PC-3 (cell line): ENCODE measurements around the gene ZNF530. TPM values are rescaled to one million over a fixed set of nuclear protein-coding genes. Genes with fewer than 3 reads are reported as not detected.

Experiments
- ATAC-seq: fragments of 200-7000 bp; cut with Tn5 transposase; 2 replicates; pipeline ENCODE4 v1.9.1; 2020; ENCODE audit warnings: mild to moderate bottlenecking, moderate library complexity
- BruUV-seq: library from RNA; stranded (reverse); fragments of 400-500 nt; replicated peaks from 2 replicates; lab custom pipeline; 2021; lab: Mats Ljungman, UMichigan
- CTCF ChIA-PET: fragments of 300-600 bp; sonication (Branson Sonifier 250); formaldehyde crosslinking; loops from one replicate; lab custom pipeline; 2022; ENCODE audit warnings: antibody characterized with exemption; lab: Charles Lee
- POLR2A ChIA-PET: fragments of 300-600 bp; sonication (Branson Sonifier 250); formaldehyde crosslinking; loops from one replicate; lab custom pipeline; 2022; ENCODE audit warnings: antibody characterized with exemption; ENCODE audit not compliant: unreplicated experiment; lab: Charles Lee
- DNase-seq: peaks from one replicate; pipeline ENCODE4 v3.0.0-alpha.2; 2015
- H2AFZ ChIP-seq: fragments of 300-600 bp; sonication (generic); 2 replicates; pipeline ENCODE4 v1.6.0; 2016; ENCODE audit warnings: antibody characterized with exemption, low read length
- H3F3A ChIP-seq: fragments of 300-600 bp; sonication (generic); one replicate; pipeline ENCODE4 v1.6.0; 2017; ENCODE audit warnings: antibody characterized with exemption, low read length, control low read depth, mild to moderate bottlenecking; ENCODE audit not compliant: unreplicated experiment
- H3K27ac ChIP-seq: fragments of 300-600 bp; sonication (generic); 2 replicates; pipeline ENCODE4 v1.5.1; 2016; ENCODE audit warnings: mild to moderate bottlenecking, low read length
- H3K27me3 ChIP-seq: fragments of 300-600 bp; sonication (generic); 2 replicates; pipeline ENCODE4 v1.6.1; 2016; ENCODE audit warnings: low read length, mixed read lengths
- H3K36me3 ChIP-seq: fragments of 300-600 bp; sonication (generic); 2 replicates; pipeline ENCODE4 v1.6.1; 2016; ENCODE audit warnings: low read depth, mixed run types, low read length, mixed read lengths
- H3K4me1 ChIP-seq: fragments of 300-600 bp; sonication (generic); 2 replicates; pipeline ENCODE4 v1.5.1; 2016; ENCODE audit warnings: low read length; ENCODE audit not compliant: insufficient read depth
- H3K4me2 ChIP-seq: fragments of 300-600 bp; sonication (generic); 2 replicates; pipeline ENCODE4 v1.6.0; 2016; ENCODE audit warnings: low read length
- H3K4me3 ChIP-seq: fragments of 300-600 bp; sonication (generic); 2 replicates; pipeline ENCODE4 v1.5.1; 2016; ENCODE audit warnings: mild to moderate bottlenecking, low read length, mixed read lengths
- H3K79me2 ChIP-seq: fragments of 300-600 bp; sonication (generic); 2 replicates; pipeline ENCODE4 v1.6.1; 2017; ENCODE audit warnings: low read length, mixed read lengths
- H3K9ac ChIP-seq: fragments of 300-600 bp; sonication (generic); 2 replicates; pipeline ENCODE4 v1.6.0; 2016; ENCODE audit warnings: mild to moderate bottlenecking, low read length
- H3K9me2 ChIP-seq: fragments of 300-600 bp; sonication (generic); replicated peaks from 2 replicates; pipeline ENCODE4 v1.6.1; 2016; ENCODE audit warnings: mixed run types, low read length, mixed read lengths
- H3K9me3 ChIP-seq: fragments of 300-600 bp; sonication (generic); 2 replicates; pipeline ENCODE4 v1.6.1; 2016; ENCODE audit warnings: low read length, mixed read lengths
- H4K20me1 ChIP-seq: fragments of 300-600 bp; sonication (generic); 2 replicates; pipeline ENCODE4 v1.6.1; 2016; ENCODE audit warnings: low read length, mixed read lengths
- EZH2 ChIP-seq: fragments of 300-600 bp; sonication (generic); IDR thresholded peaks from one replicate; pipeline ENCODE4 v1.6.1; 2017; ENCODE audit warnings: antibody characterized with exemption, mild to moderate bottlenecking, low read length; ENCODE audit not compliant: unreplicated experiment
- EZH2phosphoT487 ChIP-seq: fragments of 300-600 bp; sonication (generic); IDR thresholded peaks from 2 replicates; pipeline ENCODE4 v1.6.1; 2018; ENCODE audit warnings: mild to moderate bottlenecking, antibody characterized with exemption, low read length, borderline replicate concordance
- intact Hi-C: fragments of 100-400 bp; cut with micrococcal nuclease; formaldehyde crosslinking; loops from 2 replicates; pipeline ENCODE4 v1.9.0; 2023
- total RNA-seq: library from RNA; depleted of rRNA; stranded (reverse); fragments of >200 nt; gene quantifications from 2 replicates; pipeline ENCODE4 v1.2.3, GENCODE V29; 2014
- TF ChIP-seq, protein P1 (sequence below): fragments of 300-600 bp; sonication (generic); conservative IDR thresholded peaks from 2 replicates; pipeline ENCODE4 v1.5.1; 2017; ENCODE audit warnings: antibody characterized with exemption, low read depth, mild to moderate bottlenecking, low read length

The ZNF530 gene
- total RNA-seq, 1 experiment from 2014 or later, result 15.0 TPM

DNA sequence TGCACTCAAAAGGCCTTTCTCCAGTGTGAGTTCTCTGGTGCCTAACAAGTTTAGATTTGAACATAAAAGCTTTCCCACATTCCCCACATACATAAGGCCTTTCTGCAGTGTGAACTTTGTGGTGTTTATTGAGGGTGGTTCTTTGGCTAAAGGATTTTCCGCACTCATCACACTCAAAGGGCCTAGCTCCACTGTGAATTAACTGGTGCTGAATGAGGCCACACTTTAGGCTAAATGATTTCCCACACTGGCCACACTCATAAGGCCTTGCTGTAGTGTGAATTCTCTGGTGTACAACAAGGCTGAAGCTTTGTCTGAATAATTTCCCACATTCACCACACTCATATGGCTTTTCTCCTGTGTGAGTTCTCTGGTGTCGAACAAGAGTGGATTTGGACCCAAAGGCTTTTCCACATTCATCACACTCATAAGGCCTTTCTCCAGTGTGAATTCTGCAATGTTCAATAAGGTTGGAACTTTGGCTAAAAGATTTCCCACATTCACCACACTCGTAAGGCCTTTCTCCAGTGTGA, 27.2 kb upstream of the ZNF530 start:
- ATAC-seq, result no peak
- Histone ChIP-seq H2AFZ (no peak overlapping the region), H3K79me2 (peaks cover 2% of the 10 kb centered on the region), H3K36me3 (peaks cover 64% of the 10 kb centered on the region), H3K27ac (no peak overlapping the region), H3K4me1 (no peaks in the 10 kb centered on the region), H3K9me2 (no peaks in the 10 kb centered on the region), H4K20me1 (no peaks in the 10 kb centered on the region), H3K9ac (no peak overlapping the region), H3K27me3 (no peaks in the 10 kb centered on the region), H3K4me2 (no peak overlapping the region), H3K9me3 (peaks cover 79% of the 10 kb centered on the region), H3K4me3 (no peak overlapping the region), H3F3A (no peaks in the 10 kb centered on the region)
- DNase-seq, result no peak
- TF ChIP-seq EZH2 (no peak), EZH2phosphoT487 (no peak)
- TF ChIP-seq, protein P1, sequence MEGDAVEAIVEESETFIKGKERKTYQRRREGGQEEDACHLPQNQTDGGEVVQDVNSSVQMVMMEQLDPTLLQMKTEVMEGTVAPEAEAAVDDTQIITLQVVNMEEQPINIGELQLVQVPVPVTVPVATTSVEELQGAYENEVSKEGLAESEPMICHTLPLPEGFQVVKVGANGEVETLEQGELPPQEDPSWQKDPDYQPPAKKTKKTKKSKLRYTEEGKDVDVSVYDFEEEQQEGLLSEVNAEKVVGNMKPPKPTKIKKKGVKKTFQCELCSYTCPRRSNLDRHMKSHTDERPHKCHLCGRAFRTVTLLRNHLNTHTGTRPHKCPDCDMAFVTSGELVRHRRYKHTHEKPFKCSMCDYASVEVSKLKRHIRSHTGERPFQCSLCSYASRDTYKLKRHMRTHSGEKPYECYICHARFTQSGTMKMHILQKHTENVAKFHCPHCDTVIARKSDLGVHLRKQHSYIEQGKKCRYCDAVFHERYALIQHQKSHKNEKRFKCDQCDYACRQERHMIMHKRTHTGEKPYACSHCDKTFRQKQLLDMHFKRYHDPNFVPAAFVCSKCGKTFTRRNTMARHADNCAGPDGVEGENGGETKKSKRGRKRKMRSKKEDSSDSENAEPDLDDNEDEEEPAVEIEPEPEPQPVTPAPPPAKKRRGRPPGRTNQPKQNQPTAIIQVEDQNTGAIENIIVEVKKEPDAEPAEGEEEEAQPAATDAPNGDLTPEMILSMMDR, result no peak
- BruUV-seq, result no TSS peak
- POLR2A ChIA-PET, result no interaction called here
- intact Hi-C loops, result no loop called here
- CTCF ChIA-PET, result no interaction called here

DNA sequence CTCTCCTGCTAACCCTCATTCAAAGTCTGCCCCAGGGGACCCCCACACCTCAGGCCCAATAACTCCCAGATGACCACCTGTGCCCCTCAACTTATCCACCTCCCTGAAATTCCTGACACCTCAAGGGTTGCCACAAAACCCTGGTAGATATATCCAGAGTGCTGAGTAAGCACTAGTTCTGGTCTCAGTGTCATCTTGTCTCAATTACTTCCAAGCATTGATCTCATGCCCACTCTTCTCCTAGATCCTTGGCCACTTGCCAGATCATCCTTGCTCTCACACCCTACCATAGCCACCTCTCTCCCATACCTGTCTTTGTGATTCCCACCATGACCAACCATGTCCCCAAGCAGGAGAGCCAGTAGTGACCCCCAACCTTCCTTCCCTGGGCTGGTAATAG, 23.0 kb upstream of the ZNF530 start:
- Histone ChIP-seq H3K27ac (no peak overlapping the region), H3F3A (no peaks in the 10 kb centered on the region), H3K79me2 (peaks cover 11% of the 10 kb centered on the region), H3K27me3 (no peaks in the 10 kb centered on the region), H3K9ac (no peak overlapping the region), H2AFZ (no peak overlapping the region), H3K4me1 (peaks cover 4% of the 10 kb centered on the region; the same call in 1 of the 2 replicates), H3K9me2 (no peaks in the 10 kb centered on the region), H3K4me3 (no peak overlapping the region), H3K9me3 (peaks cover 65% of the 10 kb centered on the region), H3K36me3 (peaks cover 64% of the 10 kb centered on the region), H4K20me1 (no peaks in the 10 kb centered on the region), H3K4me2 (no peak overlapping the region)
- no peak for TF ChIP-seq EZH2
- no peak for TF ChIP-seq EZH2phosphoT487
- TF ChIP-seq, protein P1, result no peak
- CTCF ChIA-PET, result no interaction called here
- intact Hi-C loops, result loop anchor here (5.0 kb wide), 1 partner anchor 171 kb away; the partner anchor contains the start of gene ZNF776
- BruUV-seq, result no TSS peak
- ATAC-seq (no peak), DNase-seq (no peak)
- POLR2A ChIA-PET, result no interaction called here

DNA sequence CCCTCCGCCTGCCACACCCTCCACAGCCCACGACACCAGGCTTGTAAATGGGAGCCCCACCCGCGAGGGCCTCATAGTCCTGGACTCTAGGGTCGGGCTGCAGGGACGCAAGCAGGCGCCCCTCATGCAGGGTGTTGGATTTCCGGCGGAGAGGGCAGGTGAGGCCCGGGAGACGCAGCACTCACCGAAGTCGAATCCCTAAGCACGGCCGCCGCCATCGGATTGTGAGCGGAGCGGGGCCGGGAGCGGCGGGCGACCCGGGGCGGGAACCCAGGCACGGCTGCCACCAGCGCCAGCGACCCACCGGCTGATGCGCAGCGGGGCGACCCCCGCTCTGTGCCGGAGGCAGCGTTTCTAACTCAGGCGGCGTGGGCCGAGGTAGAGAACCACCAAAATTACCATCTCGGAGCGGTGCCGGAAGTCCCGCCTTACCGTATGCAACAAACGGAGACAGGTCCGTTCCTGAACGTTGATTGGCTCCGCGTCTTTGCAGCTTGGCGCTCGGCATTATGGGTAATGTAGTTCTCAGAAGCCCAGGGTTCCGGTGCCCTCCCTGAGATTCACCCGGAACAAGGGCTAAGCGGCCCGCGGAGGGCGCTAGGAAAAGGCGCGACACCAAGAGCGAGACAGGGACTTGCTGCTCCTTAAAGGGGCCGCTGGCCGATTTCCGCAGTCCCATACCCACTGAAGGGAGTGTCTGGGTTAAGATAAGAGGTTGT, 21.0 kb upstream of the ZNF530 start, which contains the start of gene ZNF416:
Gene ZNF416, minus strand, starts transcription at position 425 of the 719 bp plus-strand sequence. Its CDS starts 207 bp downstream, at position 218.
- H3K4me2 ChIP-seq, result peak within 1 kb of the TSS; percentile 79
- H3K4me3 ChIP-seq, result peak within 1 kb of the TSS; percentile 76
- H2AFZ ChIP-seq, result peak within 1 kb of the TSS; percentile 94
- no TSS peak for BruUV-seq
- H3K9me3 ChIP-seq, result peaks cover 49% of the 10 kb centered on the region
- DNase-seq (peak; percentile 99), ATAC-seq (peak; percentile 97)
- peaks cover 4% of the 10 kb centered on the region; the same call in 1 of the 2 replicates for H3K4me1 ChIP-seq
- TF ChIP-seq, protein P1, result peak; percentile 43
- no peak for TF ChIP-seq EZH2phosphoT487
- TF ChIP-seq EZH2, result no peak
- intact Hi-C loops, result loop anchor here (1.0 to 5.0 kb wide), 5 partner anchors 19 to 169 kb away; partner anchors contain the start of genes ZNF134, ZNF530, ZNF549 and ZNF550
- no peaks in the 10 kb centered on the region for H3K27me3 ChIP-seq
- peak within 1 kb of the TSS; percentile 76 for H3K9ac ChIP-seq
- H3K27ac ChIP-seq, result no peak within 1 kb of the TSS
- POLR2A ChIA-PET, result no interaction called here
- H3K36me3 ChIP-seq, result peaks cover 44% of the 10 kb centered on the region
- peaks cover 11% of the 10 kb centered on the region for H3K79me2 ChIP-seq
- no peaks in the 10 kb centered on the region for H3F3A ChIP-seq
- CTCF ChIA-PET, result no interaction called here
- H3K9me2 ChIP-seq, result no peaks in the 10 kb centered on the region
- H4K20me1 ChIP-seq, result no peaks in the 10 kb centered on the region
